ENCODE measurements around the gene RAB18.
"Not testable (repeated sequence)": the region's sequence is repeated elsewhere in the genome, so short reads cannot be mapped to it uniquely, and the experiment has no call there.

Gene RAB18

GRCh38 chr10:27504007-27504807, at the start of gene RAB18:
RAB18 (plus strand) TSS chr10:27504304; CDS start chr10:27504370, 66 bp downstream.
- DNase-seq, result peak; percentile 90

DNA sequence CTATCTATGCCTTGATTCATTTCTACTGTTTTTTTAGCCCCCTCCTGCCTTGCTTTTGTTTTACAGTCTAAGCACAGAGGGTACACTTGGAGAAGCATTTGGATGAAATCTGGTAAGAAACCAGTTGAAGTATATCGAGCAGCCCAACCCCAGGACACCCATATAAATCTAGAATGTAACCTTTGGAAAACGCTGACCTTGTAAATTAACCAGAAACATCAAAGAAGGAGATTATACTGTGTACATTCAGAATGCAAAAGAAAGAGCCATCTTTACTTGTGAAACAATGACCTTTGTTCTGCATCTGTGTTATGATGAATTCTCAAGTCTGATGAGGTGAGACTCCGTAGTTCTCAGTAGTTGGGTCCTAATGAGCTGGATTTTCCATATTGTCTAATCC, 49.3 kb upstream of the RAB18 start:
- no peak for DNase-seq

DNA sequence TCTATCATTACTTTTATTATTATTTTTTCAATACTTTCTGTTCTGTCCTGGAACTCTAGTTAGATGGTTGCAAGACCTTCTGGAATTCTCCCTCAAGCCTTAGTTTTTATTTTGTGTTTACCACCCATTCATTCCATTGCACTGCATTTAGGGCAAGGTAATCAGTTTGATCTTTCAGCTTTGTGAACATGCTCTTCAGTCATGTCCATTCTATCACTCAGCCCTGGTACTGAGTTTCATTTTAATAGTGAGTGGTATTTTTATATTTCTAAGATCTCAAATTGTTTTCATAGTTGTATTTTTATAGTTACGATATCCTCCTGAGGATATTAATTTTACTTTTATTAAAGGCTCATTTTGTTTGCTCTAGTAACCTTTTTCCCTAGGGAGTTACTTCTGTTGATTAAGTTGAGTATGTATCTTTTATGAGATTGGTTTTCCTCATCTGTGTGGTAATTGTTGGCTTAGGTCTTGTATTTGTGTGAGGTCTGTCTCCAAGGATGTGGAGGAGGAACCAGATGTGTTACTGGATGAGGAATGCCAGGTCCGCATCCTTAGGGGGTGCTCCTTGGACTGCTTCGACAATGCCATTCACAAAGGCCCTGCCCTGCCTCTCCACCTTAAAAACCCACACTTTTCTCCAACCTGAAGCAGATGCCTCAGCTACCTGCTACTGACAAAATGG, 46.7 kb upstream of the RAB18 start:
- peak; percentile 63 for DNase-seq

DNA sequence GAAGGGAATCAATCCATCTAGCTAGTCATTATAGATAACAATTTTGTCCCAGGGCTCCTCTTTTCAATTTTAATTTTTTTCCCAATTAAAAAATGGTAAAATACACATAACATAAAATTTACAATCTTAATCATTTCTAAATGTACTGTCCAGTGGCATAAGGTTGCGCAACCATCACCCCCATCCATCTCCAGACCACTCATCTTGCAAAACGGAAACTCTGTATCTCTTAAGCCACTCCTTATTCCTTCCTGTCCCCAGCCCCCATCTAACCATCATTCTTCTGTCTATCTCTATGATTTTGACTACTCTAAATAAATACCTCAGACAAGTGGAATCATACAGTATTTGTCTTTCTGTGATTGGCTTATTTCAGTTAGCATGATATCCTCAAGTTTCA, 46.1 kb upstream of the RAB18 start:
- no peak for DNase-seq

GRCh38 chr10:27461312-27461711, 42.8 kb upstream of the RAB18 start:
- no peak for DNase-seq

GRCh38 chr10:27463961-27464360, 40.1 kb upstream of the RAB18 start:
- DNase-seq, result no peak

DNA sequence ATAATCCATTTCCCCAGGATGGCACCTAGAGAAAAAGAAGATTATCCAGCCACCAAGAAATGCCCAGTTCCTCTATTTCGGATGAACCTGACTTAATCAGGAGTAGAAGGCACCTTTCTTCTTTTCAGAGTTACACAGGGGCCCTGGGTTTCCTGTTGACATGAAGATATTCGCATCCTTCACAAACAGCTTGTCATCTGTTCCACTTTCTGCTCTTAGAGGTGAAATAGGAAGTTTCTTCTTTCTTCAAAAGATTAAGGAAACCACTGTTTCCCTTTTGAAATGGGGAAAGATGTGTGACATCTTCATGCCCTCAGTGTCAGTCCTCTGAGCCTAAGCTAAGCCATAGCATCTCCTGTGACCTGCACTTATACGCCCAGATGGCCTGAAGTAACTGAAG, 39.1 kb upstream of the RAB18 start:
- no peak for DNase-seq

GRCh38 chr10:27465596-27465995, 38.5 kb upstream of the RAB18 start:
- not testable (repeated sequence) for DNase-seq

DNA sequence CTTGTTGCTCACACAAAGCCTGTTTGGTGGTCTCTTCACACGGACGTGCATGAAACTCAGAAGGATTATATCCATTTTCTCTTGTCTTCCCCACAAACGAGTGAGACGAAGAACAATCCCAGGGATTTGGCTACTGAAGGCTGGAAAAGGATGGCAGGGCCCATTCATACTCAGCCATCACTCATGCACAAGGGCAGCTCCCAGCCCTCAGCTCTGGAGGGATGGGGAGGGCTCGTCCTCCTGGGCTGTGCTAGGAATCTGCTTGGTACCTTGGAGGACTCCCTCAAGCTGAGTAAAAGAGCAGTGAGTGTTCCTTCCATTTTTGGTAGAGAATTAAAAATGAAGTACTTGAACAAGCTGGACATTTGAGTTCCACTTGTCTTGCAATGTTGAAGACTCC, 33.2 kb upstream of the RAB18 start:
- DNase-seq, result no peak

DNA sequence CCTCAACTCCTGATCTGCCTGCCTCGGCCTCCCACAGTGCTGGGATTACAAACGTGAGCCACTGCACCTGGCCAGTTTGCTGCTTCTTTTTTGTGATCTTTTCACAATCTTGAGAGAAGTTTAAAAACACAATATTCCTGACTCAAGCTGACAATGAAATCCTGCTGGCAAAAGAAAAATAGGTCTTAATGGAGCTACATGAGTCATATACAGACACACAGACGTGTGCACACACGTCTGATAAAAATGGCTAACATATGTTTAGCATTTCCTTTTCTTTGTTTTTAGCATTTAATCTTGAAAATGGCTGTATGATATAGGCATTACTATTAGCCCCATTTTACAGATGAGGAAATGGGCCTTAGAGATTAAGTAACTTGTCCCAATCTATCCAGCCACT, 29.4 kb upstream of the RAB18 start:
- DNase-seq, result no peak

- no peak for DNase-seq
Measured at GRCh38 chr10:27479016-27479415, 25.1 kb upstream of the RAB18 start.

GRCh38 chr10:27481486-27481885, 22.6 kb upstream of the RAB18 start:
- no peak for DNase-seq

- DNase-seq, result no peak
Measured at GRCh38 chr10:27482984-27483956, 20.8 kb upstream of the RAB18 start.

- no peak for DNase-seq
Measured at GRCh38 chr10:27485368-27485767, 18.7 kb upstream of the RAB18 start.

GRCh38 chr10:27485986-27486385, 18.1 kb upstream of the RAB18 start:
- no peak for DNase-seq

- no peak for DNase-seq
Measured at GRCh38 chr10:27490807-27491206, 13.3 kb upstream of the RAB18 start.

DNA sequence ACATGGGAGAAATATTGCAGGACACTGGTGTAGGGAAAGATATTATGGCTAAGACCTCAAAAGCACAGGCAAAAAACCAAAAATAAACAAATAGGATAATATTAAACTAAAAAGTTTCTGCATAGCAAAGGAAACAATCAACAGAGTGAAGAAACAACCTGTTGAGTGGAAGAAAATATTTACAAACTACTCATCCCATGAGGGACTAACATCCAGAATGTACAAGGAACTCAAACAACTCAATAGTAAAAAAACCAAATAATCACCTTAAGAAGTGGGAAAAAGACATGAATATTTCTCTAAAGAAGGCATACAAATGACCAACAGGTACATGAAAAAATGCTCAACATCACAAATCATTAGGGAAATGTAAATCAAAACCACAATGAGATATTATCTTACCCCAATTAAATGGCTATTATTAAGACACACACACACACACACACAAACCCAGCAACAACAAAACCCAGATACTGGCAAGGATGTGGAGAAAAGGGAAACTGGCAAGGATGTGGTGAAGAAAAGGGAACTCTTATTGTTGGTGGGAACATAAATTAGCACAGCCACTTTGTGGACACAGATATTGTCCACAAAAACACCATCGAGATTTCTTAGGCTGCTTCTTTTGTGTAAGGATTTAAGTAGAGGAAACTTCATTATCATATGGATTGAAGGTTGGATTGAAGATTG, 9.8 kb upstream of the RAB18 start:
- no peak for DNase-seq

DNA sequence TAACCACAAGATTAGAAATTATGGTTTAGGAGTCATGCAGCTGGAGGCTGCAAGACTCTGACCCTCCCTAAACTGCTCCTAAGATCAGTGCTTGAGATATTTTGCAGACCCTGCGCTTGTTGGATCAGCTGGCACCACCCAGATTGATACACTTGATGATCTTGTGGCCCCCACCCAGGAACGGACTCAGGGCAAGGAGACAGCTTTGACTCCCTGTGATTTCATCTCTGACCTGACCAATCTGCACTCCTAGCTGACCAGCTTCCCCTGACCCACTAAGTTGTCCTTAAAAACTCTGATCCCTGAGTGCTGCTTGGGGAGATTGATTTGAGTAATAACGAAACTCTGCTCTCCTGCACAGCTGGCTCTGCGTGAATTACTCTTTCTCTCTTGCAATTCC, 8.0 kb upstream of the RAB18 start:
- no peak for DNase-seq

DNA sequence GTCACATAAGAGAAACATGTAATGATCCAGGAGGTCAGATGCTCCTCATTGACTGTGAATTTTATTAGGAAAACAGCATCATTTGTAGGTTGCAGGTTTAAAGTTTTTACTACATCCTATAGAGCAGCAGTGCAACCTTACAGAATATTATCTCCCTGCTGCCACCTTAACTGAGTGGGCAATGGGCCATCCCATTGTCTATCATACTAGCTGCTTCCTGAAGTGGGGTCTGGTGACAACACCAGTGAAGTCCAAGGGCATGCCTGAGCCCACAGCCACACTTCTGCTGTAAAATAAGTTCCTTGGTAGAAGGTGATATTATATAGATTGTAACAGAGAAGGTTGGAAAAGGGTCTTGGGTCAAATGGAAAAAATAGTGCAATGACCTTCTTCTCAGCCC, 4.0 kb upstream of the RAB18 start:
- no peak for DNase-seq

DNA sequence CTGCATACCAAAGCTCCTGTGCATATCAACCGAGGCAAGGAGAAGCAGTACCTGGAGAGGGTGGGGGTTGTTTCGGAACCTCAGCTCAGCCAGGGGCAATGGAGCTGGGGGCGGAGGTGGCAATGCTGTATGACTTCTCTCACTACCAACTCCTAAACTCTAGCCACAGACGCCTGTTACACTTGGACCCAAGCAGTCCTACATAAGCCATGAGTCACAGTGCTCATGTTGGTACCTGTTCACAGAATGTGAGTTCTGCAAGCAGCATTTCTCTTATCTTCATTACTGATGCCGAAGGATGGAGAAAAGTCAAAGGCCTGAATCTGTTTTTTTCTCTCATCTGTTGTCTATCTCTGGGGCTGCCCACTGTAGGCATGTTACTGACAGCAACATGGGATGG, 3.2 kb upstream of the RAB18 start:
- no peak for DNase-seq

GRCh38 chr10:27503498-27504006, 552 bp upstream of the RAB18 start:
- no peak for DNase-seq

- DNase-seq, result no peak
Measured at GRCh38 chr10:27504808-27505460, 830 bp downstream of the RAB18 start.

Measured in NCI-H446 treated with DMSO at 0.1 percent for 48 hours (cell line).